Mesothelial cell of epicardium (in vitro differentiated cells): ENCODE data around the gene ANKRD17. TPM values are rescaled to one million over a fixed set of nuclear protein-coding genes. Genes with fewer than 3 reads are reported as not detected.

Source experiments
- DNase-seq, 2 experiments: peaks; one replicate each; pipeline ENCODE4 v3.0.0; 2021; ENCODE audit warnings: low spot score in 2 of 2; ENCODE audit not compliant: unreplicated experiment in 2 of 2
- H3K27ac Mint-ChIP-seq: 2 replicates; pipeline ENCODE4 v1.8.0; 2021; ENCODE audit warnings: mixed read lengths
- H3K27me3 Mint-ChIP-seq: 2 replicates; pipeline ENCODE4 v1.8.0; 2021; ENCODE audit warnings: low read depth, mixed read lengths
- H3K36me3 Mint-ChIP-seq: 2 replicates; pipeline ENCODE4 v1.8.0; 2021; ENCODE audit warnings: mixed read lengths
- H3K4me1 Mint-ChIP-seq: 2 replicates; pipeline ENCODE4 v1.8.0; 2021; ENCODE audit warnings: mixed read lengths
- H3K4me3 Mint-ChIP-seq: 2 replicates; pipeline ENCODE4 v1.8.0; 2021; ENCODE audit warnings: mild to moderate bottlenecking, moderate library complexity, mixed read lengths
- H3K9me3 Mint-ChIP-seq: 2 replicates; pipeline ENCODE4 v1.8.0; 2021; ENCODE audit warnings: mixed read lengths
- total RNA-seq: library from RNA; stranded (reverse); gene quantifications from 3 replicates; pipeline ENCODE4 v1.2.1, GENCODE V29; 2021
- TF ChIP-seq, protein P1 (sequence below): fragments of 200-600 bp; sonication (generic); IDR thresholded peaks from one replicate; pipeline ENCODE4 v1.5.0; 2021; ENCODE audit warnings: antibody characterized with exemption; ENCODE audit not compliant: unreplicated experiment

ANKRD17 gene
- total RNA-seq, 1 donor from 2014 or later, result 92.5 TPM

DNA sequence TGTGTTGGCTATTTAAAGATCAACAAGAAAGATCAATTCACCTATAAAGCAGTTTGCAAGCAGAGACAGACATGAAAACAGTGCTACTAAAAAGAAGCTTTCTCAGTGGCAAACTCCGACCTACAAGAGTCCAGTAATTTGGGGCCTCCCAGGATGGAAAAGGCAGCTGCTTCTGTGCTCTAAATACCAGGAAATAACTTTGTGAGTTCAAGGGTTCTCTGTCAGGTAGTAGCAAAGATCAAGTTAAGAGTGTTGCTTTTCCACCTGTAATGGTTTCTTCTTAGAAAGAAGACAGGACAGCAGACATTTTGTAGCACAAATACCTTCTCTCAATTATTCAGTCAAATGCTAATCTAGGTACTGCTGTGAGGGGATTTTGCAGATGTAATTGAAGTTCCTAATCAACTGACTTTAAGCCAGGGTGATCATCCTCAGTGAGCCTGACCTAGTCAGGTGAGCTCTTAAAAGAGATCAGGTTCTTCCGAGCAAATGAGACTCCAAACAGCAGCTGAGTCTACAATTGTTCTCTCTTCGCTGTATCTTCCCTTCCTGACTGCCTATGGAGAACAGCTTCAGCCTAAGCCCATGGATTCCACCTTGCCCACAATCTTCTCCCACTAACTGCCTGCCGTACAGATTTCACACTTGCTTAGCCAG lies 13.5 kb downstream of the ANKRD17 start:
- Mint-ChIP-seq H3K36me3 (peaks cover 11% of the 10 kb centered on the region), H3K4me1 (peaks cover 9% of the 10 kb centered on the region), H3K4me3 (no peak overlapping the region), H3K27me3 (no peaks in the 10 kb centered on the region), H3K27ac (peak overlapping the region; percentile 11), H3K9me3 (no peaks in the 10 kb centered on the region)
- DNase-seq, result no peak
- TF ChIP-seq, protein P1, sequence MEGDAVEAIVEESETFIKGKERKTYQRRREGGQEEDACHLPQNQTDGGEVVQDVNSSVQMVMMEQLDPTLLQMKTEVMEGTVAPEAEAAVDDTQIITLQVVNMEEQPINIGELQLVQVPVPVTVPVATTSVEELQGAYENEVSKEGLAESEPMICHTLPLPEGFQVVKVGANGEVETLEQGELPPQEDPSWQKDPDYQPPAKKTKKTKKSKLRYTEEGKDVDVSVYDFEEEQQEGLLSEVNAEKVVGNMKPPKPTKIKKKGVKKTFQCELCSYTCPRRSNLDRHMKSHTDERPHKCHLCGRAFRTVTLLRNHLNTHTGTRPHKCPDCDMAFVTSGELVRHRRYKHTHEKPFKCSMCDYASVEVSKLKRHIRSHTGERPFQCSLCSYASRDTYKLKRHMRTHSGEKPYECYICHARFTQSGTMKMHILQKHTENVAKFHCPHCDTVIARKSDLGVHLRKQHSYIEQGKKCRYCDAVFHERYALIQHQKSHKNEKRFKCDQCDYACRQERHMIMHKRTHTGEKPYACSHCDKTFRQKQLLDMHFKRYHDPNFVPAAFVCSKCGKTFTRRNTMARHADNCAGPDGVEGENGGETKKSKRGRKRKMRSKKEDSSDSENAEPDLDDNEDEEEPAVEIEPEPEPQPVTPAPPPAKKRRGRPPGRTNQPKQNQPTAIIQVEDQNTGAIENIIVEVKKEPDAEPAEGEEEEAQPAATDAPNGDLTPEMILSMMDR, result no peak

DNA sequence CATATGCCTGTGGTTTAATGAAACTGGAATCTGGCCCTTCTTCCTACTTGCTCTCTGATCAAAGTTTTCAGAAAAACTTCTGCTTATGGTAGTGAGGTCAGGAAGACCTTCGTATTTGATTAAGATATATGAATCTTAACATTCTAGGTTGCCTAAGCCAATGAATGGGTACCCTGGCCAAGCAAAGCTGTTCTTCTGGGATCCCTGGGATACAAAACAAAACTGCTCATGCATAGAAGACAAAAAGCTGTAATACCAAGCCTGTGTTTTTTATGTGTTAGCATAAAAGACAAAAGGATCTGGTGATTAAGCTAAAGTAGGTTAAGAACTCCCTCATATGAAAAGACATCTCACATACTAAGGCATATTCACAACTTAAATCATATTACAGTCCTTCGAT lies 21.6 kb downstream of the ANKRD17 start:
- Mint-ChIP-seq H3K27ac (peak overlapping the region; percentile 17), H3K36me3 (peaks cover 21% of the 10 kb centered on the region), H3K27me3 (no peaks in the 10 kb centered on the region), H3K9me3 (no peaks in the 10 kb centered on the region), H3K4me3 (no peak overlapping the region), H3K4me1 (peaks cover 6% of the 10 kb centered on the region)
- TF ChIP-seq, protein P1, result no peak
- no peak for DNase-seq

DNA sequence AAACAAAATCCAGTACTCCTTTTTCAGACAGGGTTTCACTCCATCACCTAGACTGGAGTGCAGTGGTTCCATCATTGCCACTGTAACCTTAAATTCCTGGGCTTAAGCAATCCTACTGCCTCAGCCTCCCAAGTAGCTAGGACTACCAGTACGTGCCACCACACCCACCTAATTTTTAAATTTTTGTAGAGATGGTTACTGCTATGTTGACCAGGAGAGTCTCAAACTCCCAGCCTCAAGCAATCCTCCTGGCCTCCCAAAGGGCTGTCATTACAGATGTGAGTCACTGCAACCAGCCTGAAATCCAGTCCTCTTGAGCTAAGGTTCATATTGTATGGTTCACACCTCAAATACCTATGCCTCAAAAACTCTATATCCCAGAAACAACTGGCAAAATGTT lies 22.4 kb downstream of the ANKRD17 start:
- Mint-ChIP-seq H3K4me3 (no peak overlapping the region), H3K36me3 (peaks cover 21% of the 10 kb centered on the region), H3K27me3 (no peaks in the 10 kb centered on the region), H3K4me1 (peaks cover 6% of the 10 kb centered on the region), H3K9me3 (no peaks in the 10 kb centered on the region), H3K27ac (no peak overlapping the region)
- TF ChIP-seq, protein P1, result no peak
- DNase-seq, result no peak

DNA sequence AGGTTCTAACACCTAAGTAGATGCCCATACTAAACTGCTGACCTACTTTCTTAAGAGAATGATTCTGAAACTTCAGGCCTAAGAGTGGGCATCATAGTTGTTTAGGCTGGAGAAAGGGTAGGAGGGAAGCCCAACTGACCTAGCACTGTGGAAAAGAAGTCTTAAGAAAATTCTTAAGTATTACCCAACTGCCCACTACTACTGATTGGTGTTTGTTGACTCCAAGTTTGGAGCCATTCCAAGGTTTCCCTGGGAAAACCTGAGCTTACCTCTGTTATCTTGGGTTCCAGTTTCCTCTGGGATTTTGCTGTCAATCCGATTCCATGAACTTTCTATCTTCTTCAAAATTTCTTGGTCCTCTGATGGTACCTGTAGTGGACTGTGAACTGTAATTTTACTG lies 23.9 kb downstream of the ANKRD17 start:
- TF ChIP-seq, protein P1, result no peak
- Mint-ChIP-seq H3K36me3 (peaks cover 21% of the 10 kb centered on the region), H3K4me3 (no peak overlapping the region), H3K9me3 (no peaks in the 10 kb centered on the region), H3K27me3 (no peaks in the 10 kb centered on the region), H3K4me1 (peaks cover 6% of the 10 kb centered on the region), H3K27ac (no peak overlapping the region)
- DNase-seq, result no peak

DNA sequence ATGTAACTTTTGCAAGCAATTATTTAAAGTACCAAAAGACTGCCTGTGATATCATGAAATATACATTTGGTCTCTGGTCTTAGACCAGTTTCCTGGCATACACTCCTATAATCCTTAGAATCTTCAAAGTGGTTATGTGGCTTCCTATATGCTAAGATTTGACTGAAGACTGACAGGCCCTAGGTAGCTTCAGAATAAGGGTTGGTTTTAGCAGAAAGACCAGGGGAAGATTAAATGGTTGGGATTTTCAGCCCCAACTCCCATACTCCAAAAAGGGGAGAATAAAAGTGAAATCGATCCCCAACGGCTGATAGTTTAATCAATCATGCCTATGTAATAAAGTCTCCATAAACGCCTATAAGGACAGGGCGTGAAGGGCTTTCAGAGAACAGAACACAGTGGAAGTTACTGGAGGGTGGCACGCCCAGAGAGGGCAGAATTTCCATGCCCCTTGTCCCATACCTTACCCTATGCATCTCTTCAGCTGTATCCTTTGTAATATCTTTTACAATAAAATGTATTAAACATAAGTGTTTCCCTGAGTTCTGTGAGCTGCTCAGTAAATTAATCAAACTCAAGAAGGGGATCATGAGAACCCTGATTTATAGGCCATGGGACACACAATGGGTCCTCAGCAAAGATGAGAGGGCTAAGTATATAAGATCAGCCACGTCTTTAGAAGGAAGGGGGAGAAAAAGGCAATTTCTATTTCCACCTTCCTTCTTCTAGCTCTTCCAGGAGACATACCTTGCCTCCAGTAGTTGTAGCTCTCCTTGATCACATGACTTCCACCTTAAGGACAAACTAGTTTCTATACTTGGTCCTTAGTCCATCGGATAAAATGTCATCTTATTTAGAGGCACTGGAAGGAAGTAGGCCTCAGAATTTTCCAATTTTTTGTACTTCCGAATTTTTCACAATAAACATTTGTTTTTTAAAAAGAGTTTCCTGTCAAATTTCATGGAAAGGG lies 26.8 kb downstream of the ANKRD17 start:
- DNase-seq, result no peak
- TF ChIP-seq, protein P1, result no peak
- Mint-ChIP-seq H3K4me3 (no peak overlapping the region), H3K9me3 (no peaks in the 10 kb centered on the region), H3K4me1 (no peaks in the 10 kb centered on the region), H3K27ac (no peak overlapping the region), H3K27me3 (no peaks in the 10 kb centered on the region), H3K36me3 (peaks cover 24% of the 10 kb centered on the region)
